Colon (tissue), 2 donors: Measurements from ENCODE around the gene CMTM7.

ENCODE experiments used
- FAIRE-seq: peaks from 2 replicates; lab custom pipeline; 2012; peaks lifted over from hg19 to GRCh38; lab: Jason Lieb, UNC
- donor health status: control.
- donor health status: control.

Gene CMTM7

GRCh38 chr3:32493437-32494414 is 102.1 kb downstream of the CMTM7 start:
- FAIRE-seq = no peak

- no peak for FAIRE-seq
These were observed 103.4 kb downstream of the CMTM7 start for GRCh38 chr3:32495085-32495484.

- no peak for FAIRE-seq
These were observed 104.0 kb downstream of the CMTM7 start for GRCh38 chr3:32495609-32496008.

- no peak for FAIRE-seq
These were observed 106.6 kb downstream of the CMTM7 start for GRCh38 chr3:32498252-32498651.

- no peak for FAIRE-seq
These were observed 107.3 kb downstream of the CMTM7 start for GRCh38 chr3:32498992-32499391.

GRCh38 chr3:32499585-32499984 is 107.9 kb downstream of the CMTM7 start:
- no peak for FAIRE-seq

- FAIRE-seq = no peak
These were observed 108.6 kb downstream of the CMTM7 start for GRCh38 chr3:32500231-32500630.

GRCh38 chr3:32500880-32501782 is 109.5 kb downstream of the CMTM7 start:
- no peak for FAIRE-seq

GRCh38 chr3:32501783-32502117 is 110.1 kb downstream of the CMTM7 start:
- no peak for FAIRE-seq

- no peak for FAIRE-seq
These were observed 110.7 kb downstream of the CMTM7 start, which contains the start of gene CMTM6 for GRCh38 chr3:32502118-32502945. CMTM6 (minus strand) TSS chr3:32502852; CDS start chr3:32502745, 107 bp downstream.

GRCh38 chr3:32502946-32503286 is 111.3 kb downstream of the CMTM7 start:
- FAIRE-seq = no peak
